CD8-positive, alpha-beta memory T cell (primary cell): ENCODE results near the gene FN1. TPM values are rescaled to one million over a fixed set of nuclear protein-coding genes. Genes with fewer than 3 reads are reported as not detected.

Source experiments
- CTCF ChIA-PET: fragments of 350-600 bp; sonication (Branson Sonifier 250); formaldehyde crosslinking; loops from one replicate; lab custom pipeline; 2021; ENCODE audit warnings: antibody characterized with exemption; lab: Charles Lee
- POLR2A ChIA-PET: fragments of 350-600 bp; sonication (Branson Sonifier 250); formaldehyde crosslinking; loops from one replicate; lab custom pipeline; 2021; ENCODE audit warnings: antibody characterized with exemption; lab: Charles Lee
- DNase-seq, 5 donors: peaks; one replicate each; pipeline versions ENCODE4 v3.0.0 to v3.0.0-alpha.2; 2020 to 2022; ENCODE audit warnings: mixed read lengths in 1 of 5
- H3K27ac ChIP-seq: one replicate; pipeline ENCODE4 v1.7.0; 2013; ENCODE audit warnings: low read depth, mild to moderate bottlenecking, low read length, moderate library complexity
- H3K27me3 ChIP-seq: 2 replicates; pipeline ENCODE4 v1.7.0; 2013; ENCODE audit warnings: low read length, mild to moderate bottlenecking; ENCODE audit not compliant: insufficient read depth, poor library complexity, severe bottlenecking
- H3K36me3 ChIP-seq: 2 replicates; pipeline ENCODE4 v1.7.0; 2013; ENCODE audit warnings: mild to moderate bottlenecking, low read length, moderate library complexity; ENCODE audit not compliant: insufficient read depth
- H3K4me1 ChIP-seq: 2 replicates; pipeline ENCODE4 v1.7.0; 2013; ENCODE audit warnings: mild to moderate bottlenecking, low read length, moderate library complexity; ENCODE audit not compliant: insufficient read depth
- H3K4me3 ChIP-seq: 2 replicates; pipeline ENCODE4 v1.7.0; 2013; ENCODE audit warnings: mild to moderate bottlenecking, low read length
- H3K9me3 ChIP-seq: 2 replicates; pipeline ENCODE4 v1.7.0; 2013; ENCODE audit warnings: mild to moderate bottlenecking, low read length
- H3K27ac Mint-ChIP-seq, 8 donors: one replicate each; pipeline ENCODE4 v1.8.0; 2020 to 2021; ENCODE audit warnings: mixed read lengths in 8 of 8, mild to moderate bottlenecking in 6 of 8, inconsistent platforms in 3 of 8, moderate library complexity in 3 of 8
- H3K27me3 Mint-ChIP-seq, 2 donors: one replicate each; pipeline ENCODE4 v1.8.0; 2020 to 2021; ENCODE audit warnings: mixed read lengths in 2 of 2, mild to moderate bottlenecking in 1 of 2, moderate library complexity in 1 of 2
- H3K36me3 Mint-ChIP-seq, 3 donors: one replicate each; pipeline ENCODE4 v1.8.0; 2020 to 2021; ENCODE audit warnings: mixed read lengths in 3 of 3, inconsistent platforms in 1 of 3, mild to moderate bottlenecking in 1 of 3
- H3K4me1 Mint-ChIP-seq, 3 donors: one replicate each; pipeline ENCODE4 v1.8.0; 2020 to 2021; ENCODE audit warnings: mixed read lengths in 3 of 3, inconsistent platforms in 1 of 3, mild to moderate bottlenecking in 1 of 3
- H3K4me3 Mint-ChIP-seq, 7 donors: one replicate each; pipeline ENCODE4 v1.8.0; 2020 to 2021; ENCODE audit warnings: mixed read lengths in 7 of 7, mild to moderate bottlenecking in 6 of 7, moderate library complexity in 4 of 7, inconsistent platforms in 2 of 7
- H3K9me3 Mint-ChIP-seq, 5 donors: one replicate each; pipeline ENCODE4 v1.8.0; 2020 to 2022; ENCODE audit warnings: mixed read lengths in 5 of 5, mild to moderate bottlenecking in 3 of 5, moderate library complexity in 2 of 5, inconsistent platforms in 1 of 5
- polyA plus RNA-seq: library from polyadenylated mRNA; unstranded; fragments of 300-500 nt; fragmentation: Illumina TruSeq; gene quantifications from one replicate; pipeline ENCODE4 v1.2.3, GENCODE V29; 2021
- total RNA-seq, 2 experiments: library from RNA; stranded (reverse); gene quantifications; one replicate each; pipeline ENCODE4 v1.2.3, GENCODE V29; 2021

The FN1 gene
- total and polyA plus RNA-seq, 3 experiments from 2014 or later = 0.08 to 0.31 (median 0.18) TPM

DNA sequence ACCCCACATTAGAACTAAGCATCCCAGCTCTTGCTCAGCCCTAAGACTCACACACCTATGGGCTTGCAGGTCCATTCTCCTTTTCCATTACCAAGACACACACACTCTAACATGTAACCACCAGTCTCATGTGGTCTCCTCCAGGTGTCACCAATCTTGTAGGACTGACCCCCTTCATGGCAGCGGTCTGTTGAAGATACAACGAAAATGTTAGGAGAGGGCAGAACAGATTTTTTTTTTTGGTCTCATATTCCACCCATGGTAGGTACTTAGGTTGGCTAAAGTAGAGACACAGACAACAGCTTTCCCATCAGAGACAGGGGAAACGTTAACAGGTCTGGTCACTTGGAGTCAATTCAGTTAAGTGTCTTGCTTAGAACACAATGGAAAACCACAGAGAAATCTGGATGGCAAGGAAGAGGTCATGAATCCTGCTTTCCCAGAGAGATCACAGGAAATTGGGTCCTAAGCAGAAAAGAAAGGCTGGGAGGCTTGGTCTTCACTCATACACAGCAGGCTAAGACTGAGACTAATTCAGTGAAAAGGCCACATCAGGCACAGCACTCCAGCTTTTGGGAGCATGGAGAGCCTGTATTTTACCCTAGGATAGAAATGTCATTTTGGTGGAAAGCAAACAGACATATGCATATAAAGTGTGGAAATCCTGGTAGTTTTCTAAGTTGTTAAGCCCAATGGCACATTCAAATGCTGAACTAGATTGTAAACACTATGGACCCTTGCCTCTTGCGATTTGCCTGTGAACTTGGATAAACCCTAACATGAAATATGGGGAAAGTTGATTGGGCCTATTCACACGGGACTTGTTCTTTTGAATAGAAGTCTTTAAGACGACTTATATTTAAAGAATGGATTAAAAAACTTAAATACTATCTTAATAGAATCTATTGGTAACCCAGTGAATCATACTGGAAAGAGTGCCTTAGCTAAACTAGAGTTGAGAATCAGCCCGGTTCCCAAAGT is 3.8 kb downstream of the FN1 start:
- H3K27ac Mint-ChIP-seq = no peak overlapping the region
- H3K9me3 Mint-ChIP-seq = peaks cover 0 to 3% (median 0%) of the 10 kb centered on the region in 5 donors
- Histone ChIP-seq H3K36me3 (no peaks in the 10 kb centered on the region), H3K27me3 (peaks cover 25% of the 10 kb centered on the region), H3K4me1 (peaks cover 18% of the 10 kb centered on the region), H3K4me3 (no peak overlapping the region), H3K9me3 (no peaks in the 10 kb centered on the region), H3K27ac (no peak overlapping the region)
- DNase-seq = no peak
- peaks cover 0 to 9% (median 0%) of the 10 kb centered on the region in 3 donors for H3K36me3 Mint-ChIP-seq
- CTCF ChIA-PET = no interaction called here
- POLR2A ChIA-PET = no interaction called here
- peaks cover 18 to 23% (median 21%) of the 10 kb centered on the region in 3 donors for H3K4me1 Mint-ChIP-seq
- H3K27me3 Mint-ChIP-seq = peaks cover 40 to 87% of the 10 kb centered on the region in 2 donors
- H3K4me3 Mint-ChIP-seq = no peak overlapping the region

DNA sequence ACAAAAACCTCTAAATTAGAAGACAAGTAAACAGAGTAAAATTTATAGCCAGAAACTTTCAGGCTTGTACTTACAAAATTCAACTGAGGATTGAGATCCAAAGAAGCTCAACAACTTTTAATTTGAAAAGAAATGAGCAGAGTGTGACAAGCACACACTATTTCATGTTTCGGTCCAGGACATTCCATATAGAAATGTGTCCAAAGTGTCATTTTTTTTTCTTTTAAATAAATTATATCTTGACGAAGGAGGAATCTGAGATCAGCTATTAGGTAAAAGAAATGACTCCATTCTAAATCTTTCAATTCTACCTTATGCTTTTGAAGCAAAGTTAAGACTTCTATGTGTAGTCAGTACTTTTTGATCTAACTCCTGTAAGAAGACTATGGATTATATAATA is 4.6 kb downstream of the FN1 start:
- ChIA-PET CTCF (interaction anchor here (0.6 kb wide), 1 partner anchor 518 kb away, joined by 3 read pairs; no protein-coding TSS in a partner anchor), POLR2A (no interaction called here)
- peaks cover 11% of the 10 kb centered on the region for H3K4me1 ChIP-seq
- peaks cover 10 to 15% (median 13%) of the 10 kb centered on the region in 3 donors for H3K4me1 Mint-ChIP-seq
- H3K9me3 Mint-ChIP-seq = peaks cover 0 to 3% (median 0%) of the 10 kb centered on the region in 5 donors
- no peaks in the 10 kb centered on the region for H3K36me3 ChIP-seq
- H3K9me3 ChIP-seq = no peaks in the 10 kb centered on the region
- no peak overlapping the region for H3K4me3 Mint-ChIP-seq
- no peak overlapping the region for H3K27ac Mint-ChIP-seq
- peaks cover 0 to 9% (median 0%) of the 10 kb centered on the region in 3 donors for H3K36me3 Mint-ChIP-seq
- H3K27me3 ChIP-seq = peaks cover 19% of the 10 kb centered on the region
- H3K27me3 Mint-ChIP-seq = peaks cover 33 to 81% of the 10 kb centered on the region in 2 donors
- DNase-seq = no peak
- no peak overlapping the region for H3K27ac ChIP-seq
- no peak overlapping the region for H3K4me3 ChIP-seq

DNA sequence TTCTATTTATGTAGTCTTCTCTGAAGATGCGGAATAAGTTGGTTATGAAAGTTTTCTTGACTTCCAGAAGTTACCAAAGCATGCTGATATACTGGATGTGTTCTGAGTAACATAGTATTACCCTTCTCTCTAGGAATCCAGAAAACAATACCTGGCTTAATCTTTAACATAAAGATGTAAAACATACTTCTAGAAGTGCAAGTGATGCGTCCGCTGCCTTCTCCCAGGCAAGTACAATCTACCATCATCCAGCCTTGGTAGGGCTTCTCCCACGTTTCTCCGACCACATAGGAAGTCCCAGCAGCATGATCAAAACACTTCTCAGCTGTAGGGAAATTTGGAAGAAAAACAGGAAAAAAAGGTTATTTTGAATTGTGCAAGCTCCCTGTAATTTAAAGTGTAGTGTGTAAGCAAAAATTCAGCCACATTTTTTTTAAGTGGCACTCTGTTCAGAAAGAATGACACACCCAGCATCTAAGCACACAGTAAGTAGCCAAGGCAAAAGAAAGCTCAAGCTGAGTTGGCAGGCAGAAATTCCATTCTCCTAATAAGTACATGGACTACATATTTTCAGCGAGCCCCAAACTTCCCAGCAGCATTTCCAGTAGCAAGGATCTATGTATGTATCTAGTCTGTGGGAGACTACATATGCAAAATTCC is 5.2 kb downstream of the FN1 start:
- H3K36me3 Mint-ChIP-seq = peaks cover 0 to 9% (median 0%) of the 10 kb centered on the region in 3 donors
- Histone ChIP-seq H3K4me1 (peaks cover 9% of the 10 kb centered on the region), H3K36me3 (no peaks in the 10 kb centered on the region), H3K27ac (no peak overlapping the region), H3K9me3 (no peaks in the 10 kb centered on the region), H3K27me3 (peaks cover 14% of the 10 kb centered on the region), H3K4me3 (no peak overlapping the region)
- ChIA-PET POLR2A (no interaction called here), CTCF (interaction anchor here (0.6 kb wide), 1 partner anchor 518 kb away, joined by 3 read pairs; no protein-coding TSS in a partner anchor)
- no peak overlapping the region for H3K27ac Mint-ChIP-seq
- H3K9me3 Mint-ChIP-seq = peaks cover 0 to 3% (median 0%) of the 10 kb centered on the region in 5 donors
- H3K27me3 Mint-ChIP-seq = peaks cover 30 to 81% of the 10 kb centered on the region in 2 donors
- DNase-seq = no peak
- peaks cover 9 to 13% (median 11%) of the 10 kb centered on the region in 3 donors for H3K4me1 Mint-ChIP-seq
- H3K4me3 Mint-ChIP-seq = no peak overlapping the region

DNA sequence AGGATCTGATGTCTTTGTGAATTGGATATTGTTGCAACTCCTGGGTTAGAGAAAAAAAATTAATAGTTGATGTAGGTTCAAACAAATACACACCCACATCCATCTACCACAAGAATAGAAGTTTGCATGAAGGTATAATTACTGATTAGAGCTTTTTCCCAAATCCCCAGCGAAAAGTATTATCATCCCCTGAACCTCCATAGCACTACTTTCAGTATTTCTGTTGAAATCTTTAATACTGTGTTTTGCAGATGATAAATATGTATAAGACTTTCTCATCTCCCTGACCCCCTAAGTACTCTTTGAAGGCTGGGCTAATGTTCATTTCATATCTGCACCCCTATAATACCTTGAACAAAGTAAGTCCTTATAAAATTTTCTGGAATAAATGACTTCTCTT is 6.4 kb downstream of the FN1 start:
- no peaks in the 10 kb centered on the region for H3K4me1 ChIP-seq
- no peaks in the 10 kb centered on the region for H3K9me3 ChIP-seq
- H3K4me3 ChIP-seq = no peak overlapping the region
- ChIA-PET CTCF (no interaction called here), POLR2A (no interaction called here)
- H3K9me3 Mint-ChIP-seq = no peaks in the 10 kb centered on the region
- H3K27me3 Mint-ChIP-seq = peaks cover 23 to 71% of the 10 kb centered on the region in 2 donors
- peaks cover 0 to 8% (median 0%) of the 10 kb centered on the region in 3 donors for H3K36me3 Mint-ChIP-seq
- H3K4me3 Mint-ChIP-seq = no peak overlapping the region
- H3K27ac ChIP-seq = no peak overlapping the region
- H3K36me3 ChIP-seq = no peaks in the 10 kb centered on the region
- H3K27me3 ChIP-seq = peaks cover 4% of the 10 kb centered on the region
- no peak for DNase-seq
- H3K27ac Mint-ChIP-seq = no peak overlapping the region
- H3K4me1 Mint-ChIP-seq = peaks cover 0 to under 1% (median 0%) of the 10 kb centered on the region in 3 donors

DNA sequence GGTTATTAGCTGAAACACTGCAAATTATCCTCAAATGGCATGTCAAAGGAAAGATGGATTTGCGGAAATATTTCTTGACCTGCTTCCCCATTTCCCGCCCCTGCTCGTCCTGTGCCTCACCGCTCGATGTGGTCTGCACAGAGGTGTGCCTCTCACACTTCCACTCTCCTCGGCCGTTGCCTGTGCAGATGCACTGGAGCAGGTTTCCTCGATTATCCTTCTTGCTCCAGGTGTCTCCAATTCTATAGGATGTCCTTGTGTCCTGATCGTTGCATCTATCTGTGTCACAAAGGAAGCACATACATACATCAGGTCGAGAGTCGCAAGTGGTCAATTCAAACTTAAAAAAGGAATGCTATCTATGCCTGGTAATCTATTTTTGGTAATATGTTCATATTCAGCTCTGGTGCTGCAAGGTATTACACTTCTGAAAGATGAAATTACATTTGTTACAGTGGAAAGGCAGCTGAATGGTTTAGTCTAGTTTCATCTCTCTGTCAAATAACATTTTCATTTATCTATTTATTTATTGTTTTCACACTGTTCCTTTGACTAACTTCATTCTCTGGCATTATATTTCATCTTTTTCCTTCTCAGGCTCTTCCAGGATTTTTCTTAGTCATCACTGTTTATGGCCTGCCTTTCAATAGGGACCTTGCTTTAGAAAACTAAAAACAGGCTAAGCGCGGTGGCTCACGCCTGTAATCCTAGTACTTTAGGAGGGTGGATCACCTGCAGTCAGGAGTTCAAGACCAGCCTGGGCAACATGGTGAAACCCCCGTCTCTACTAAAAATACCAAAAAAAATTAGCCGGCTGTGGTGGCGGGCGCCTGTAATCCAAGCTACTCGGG is 7.6 kb downstream of the FN1 start:
- H3K9me3 Mint-ChIP-seq = peaks cover 0 to 2% (median 0%) of the 10 kb centered on the region in 5 donors
- H3K4me1 ChIP-seq = no peaks in the 10 kb centered on the region
- no peak overlapping the region for H3K27ac ChIP-seq
- no peaks in the 10 kb centered on the region for H3K4me1 Mint-ChIP-seq
- H3K9me3 ChIP-seq = no peaks in the 10 kb centered on the region
- ChIA-PET CTCF (no interaction called here), POLR2A (no interaction called here)
- DNase-seq = no peak
- peaks cover 0 to 7% (median 0%) of the 10 kb centered on the region in 3 donors for H3K36me3 Mint-ChIP-seq
- no peak overlapping the region for H3K4me3 ChIP-seq
- H3K27ac Mint-ChIP-seq = no peak overlapping the region
- no peak overlapping the region for H3K4me3 Mint-ChIP-seq
- H3K27me3 ChIP-seq = peaks cover 4% of the 10 kb centered on the region
- H3K27me3 Mint-ChIP-seq = peaks cover 18 to 69% of the 10 kb centered on the region in 2 donors
- no peaks in the 10 kb centered on the region for H3K36me3 ChIP-seq

DNA sequence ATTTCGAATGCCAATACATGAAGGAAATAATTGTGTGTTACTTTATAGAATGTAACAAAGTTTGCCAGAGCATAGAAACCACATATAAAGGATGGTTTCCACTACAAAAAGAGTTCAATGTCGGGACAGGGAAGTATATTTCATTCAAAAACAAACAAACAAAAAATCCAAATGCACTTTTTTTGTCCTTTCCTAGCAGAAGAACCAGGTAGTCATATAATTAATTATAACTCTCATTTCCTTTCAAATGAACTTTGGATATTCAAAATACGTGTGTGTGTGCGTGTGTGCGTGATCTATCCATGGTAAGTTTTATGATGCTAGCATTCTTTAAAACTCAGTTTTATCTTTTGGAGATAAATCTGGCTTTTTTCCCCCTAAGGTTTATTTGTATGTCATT is 8.3 kb downstream of the FN1 start:
- ChIA-PET POLR2A (no interaction called here), CTCF (no interaction called here)
- H3K4me3 Mint-ChIP-seq = no peak overlapping the region
- H3K36me3 Mint-ChIP-seq = peaks cover 0 to 3% (median 0%) of the 10 kb centered on the region in 3 donors
- peaks cover 0 to 3% (median 0%) of the 10 kb centered on the region in 5 donors for H3K9me3 Mint-ChIP-seq
- no peak for DNase-seq
- Histone ChIP-seq H3K4me1 (no peaks in the 10 kb centered on the region), H3K4me3 (no peak overlapping the region), H3K27me3 (peaks cover 4% of the 10 kb centered on the region), H3K9me3 (no peaks in the 10 kb centered on the region), H3K27ac (no peak overlapping the region), H3K36me3 (no peaks in the 10 kb centered on the region)
- peaks cover 13 to 64% of the 10 kb centered on the region in 2 donors for H3K27me3 Mint-ChIP-seq
- no peaks in the 10 kb centered on the region for H3K4me1 Mint-ChIP-seq
- H3K27ac Mint-ChIP-seq = no peak overlapping the region

DNA sequence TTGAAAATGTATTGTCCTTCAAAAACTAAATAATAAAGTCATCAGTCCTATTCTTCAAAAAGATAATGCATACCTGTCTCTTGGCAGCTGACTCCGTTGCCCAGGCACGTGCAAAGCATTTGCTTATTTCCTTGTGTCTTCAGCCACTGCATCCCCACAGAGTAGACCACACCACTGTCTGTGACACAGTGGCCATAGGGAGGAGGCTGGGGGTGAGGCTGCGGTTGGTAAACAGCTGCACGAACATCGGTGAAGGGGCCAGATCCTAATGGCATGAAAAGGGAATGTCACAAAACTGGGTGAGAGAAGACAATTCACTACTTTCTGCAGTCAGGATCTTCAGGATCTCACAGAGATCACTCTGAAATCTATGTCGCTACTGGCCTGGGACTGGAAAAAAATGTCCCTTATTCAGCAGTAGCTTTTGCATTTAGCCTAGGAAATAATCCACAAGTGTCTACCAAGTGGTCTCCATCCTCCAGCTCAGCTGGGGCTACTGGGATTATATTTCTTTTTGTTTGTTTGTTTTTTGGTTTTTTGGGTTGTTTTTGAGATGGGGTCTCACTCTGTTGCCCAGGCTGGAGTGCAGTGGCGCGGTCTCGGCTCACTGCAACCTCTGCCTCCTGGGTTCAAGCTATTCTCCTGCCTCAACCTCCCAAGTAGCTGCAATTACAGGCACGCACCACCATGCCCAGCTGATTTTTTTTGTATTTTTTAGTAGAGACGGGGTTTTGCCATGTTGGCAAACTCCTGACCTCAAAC is 10.7 kb downstream of the FN1 start:
- CTCF ChIA-PET = no interaction called here
- Mint-ChIP-seq H3K27ac (no peak overlapping the region), H3K4me1 (no peaks in the 10 kb centered on the region), H3K36me3 (peaks cover 0 to 3% (median 0%) of the 10 kb centered on the region in 3 donors), H3K27me3 (peaks cover 8 to 64% of the 10 kb centered on the region in 2 donors), H3K9me3 (peaks cover 0 to 5% (median 0%) of the 10 kb centered on the region in 5 donors), H3K4me3 (no peak overlapping the region)
- no peak for DNase-seq
- POLR2A ChIA-PET = no interaction called here
- no peak overlapping the region for H3K4me3 ChIP-seq
- no peaks in the 10 kb centered on the region for H3K4me1 ChIP-seq
- H3K27ac ChIP-seq = no peak overlapping the region
- peaks cover 4% of the 10 kb centered on the region for H3K27me3 ChIP-seq
- H3K36me3 ChIP-seq = no peaks in the 10 kb centered on the region
- no peaks in the 10 kb centered on the region for H3K9me3 ChIP-seq
